ENCODE data around the gene BBS9. TPM values are rescaled to one million over a fixed set of nuclear protein-coding genes. Genes with fewer than 3 reads are reported as not detected.

BBS9 gene
- total and polyA plus RNA-seq, 9 of the 15 experiments (the other 6 are each of a cell fraction or from before 2014, with no cell fraction given) = 0.77 to 3.3 (median 2.4) TPM

DNA sequence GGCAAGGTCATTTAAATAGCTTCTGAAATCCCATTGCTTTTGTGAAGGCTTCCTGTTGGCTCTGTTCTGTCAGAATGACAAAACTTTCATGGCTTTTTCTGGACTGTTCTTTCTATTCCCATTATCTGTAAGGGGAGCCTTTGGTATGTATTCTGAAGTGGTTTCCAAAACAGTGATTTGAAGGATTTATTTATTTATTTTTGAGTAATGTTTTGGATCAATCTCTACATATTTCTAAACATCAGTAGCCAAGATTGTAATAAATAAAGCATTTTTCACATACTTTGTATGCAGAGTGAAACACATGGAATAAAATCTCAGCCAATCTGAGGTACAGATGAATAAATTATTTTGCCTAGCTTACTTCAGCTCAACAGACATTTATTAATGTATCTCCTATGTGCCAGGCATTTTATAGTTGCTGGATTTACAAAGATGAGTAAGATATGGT is 121.1 kb downstream of the BBS9 start:
- no peak overlapping the region for H3K9ac ChIP-seq (ENCODE audit: insufficient read depth in 1 of 2, low read depth in 2 of 2, low read length in 2 of 2)
- no TSS peak for BruUV-seq (replicated peaks)

More for the DNA sequence above, 121.1 kb downstream of the BBS9 start:
- Histone ChIP-seq H3K9me1 (ENCODE audit: control insufficient read depth, insufficient read depth, low read length) (no peaks in the 10 kb centered on the region), H3K4me3 (no peak overlapping the region), H4K20me1 (replicated peaks; ENCODE audit: control insufficient read depth, insufficient read depth, low read length) (no peaks in the 10 kb centered on the region), H2AFZ (ENCODE audit: low read depth, low read length) (no peak overlapping the region), H3K79me2 (ENCODE audit: control insufficient read depth, insufficient read depth, low read length) (no peaks in the 10 kb centered on the region), H3K4me1 (replicated peaks in 1 of 2; ENCODE audit: control insufficient read depth in 2 of 2, insufficient read depth in 2 of 2, low read length in 2 of 2) (no peaks in the 10 kb centered on the region), H3K27ac (ENCODE audit: extremely low read depth, low read depth, low read length) (no peak overlapping the region), H3K9me3 (replicated peaks; ENCODE audit: control insufficient read depth, insufficient read depth, low read depth, low read length) (no peaks in the 10 kb centered on the region), H3K36me3 (ENCODE audit: control insufficient read depth, insufficient read depth, low read length) (no peaks in the 10 kb centered on the region), H3K4me2 (ENCODE audit: insufficient read depth, low read length) (no peak overlapping the region), H3K27me3 (ENCODE audit: control insufficient read depth in 2 of 2, insufficient read depth in 2 of 2, low read length in 2 of 2) (no peaks in the 10 kb centered on the region)
- CTCF ChIA-PET (ENCODE audit: low intra/inter-chr PET ratio) = no interaction called here
- POLR2A ChIA-PET = interaction anchor here (0.6 kb wide), 2 partner anchors 690 to 747 kb away, joined by 3 read pairs; no protein-coding TSS in a partner anchor
- FAIRE-seq (no peak), DNase-seq (ENCODE audit: extremely low read depth in 1 of 4, low spot score in 3 of 4) (no peak), ATAC-seq (no peak)
- TF ChIP-seq ZNF239 (CRISPR knock-in tag; IDR thresholded peaks at IDR 0.05) (no peak), SREBF1 (IDR thresholded peaks at IDR 0.05; ENCODE audit: borderline replicate concordance, low read depth, low read length) (no peak), HDAC1 (IDR thresholded peaks at IDR 0.05) (no peak), ZNF121 (CRISPR knock-in tag; conservative IDR thresholded peaks at IDR 0.05) (no peak), NR2C2 (CRISPR knock-in tag; IDR thresholded peaks at IDR 0.05) (no peak), NR2C2 (tag; IDR thresholded peaks at IDR 0.05) (no peak), HMGN3 (IDR thresholded peaks at IDR 0.05; ENCODE audit: borderline replicate concordance, extremely low read depth, insufficient read length, low read depth, low read length) (no peak)
- TF ChIP-seq, protein P1, sequence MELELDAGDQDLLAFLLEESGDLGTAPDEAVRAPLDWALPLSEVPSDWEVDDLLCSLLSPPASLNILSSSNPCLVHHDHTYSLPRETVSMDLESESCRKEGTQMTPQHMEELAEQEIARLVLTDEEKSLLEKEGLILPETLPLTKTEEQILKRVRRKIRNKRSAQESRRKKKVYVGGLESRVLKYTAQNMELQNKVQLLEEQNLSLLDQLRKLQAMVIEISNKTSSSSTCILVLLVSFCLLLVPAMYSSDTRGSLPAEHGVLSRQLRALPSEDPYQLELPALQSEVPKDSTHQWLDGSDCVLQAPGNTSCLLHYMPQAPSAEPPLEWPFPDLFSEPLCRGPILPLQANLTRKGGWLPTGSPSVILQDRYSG (tag; conservative IDR thresholded peaks at IDR 0.05; ENCODE audit: low read depth) = no peak
- TF ChIP-seq, protein P2, sequence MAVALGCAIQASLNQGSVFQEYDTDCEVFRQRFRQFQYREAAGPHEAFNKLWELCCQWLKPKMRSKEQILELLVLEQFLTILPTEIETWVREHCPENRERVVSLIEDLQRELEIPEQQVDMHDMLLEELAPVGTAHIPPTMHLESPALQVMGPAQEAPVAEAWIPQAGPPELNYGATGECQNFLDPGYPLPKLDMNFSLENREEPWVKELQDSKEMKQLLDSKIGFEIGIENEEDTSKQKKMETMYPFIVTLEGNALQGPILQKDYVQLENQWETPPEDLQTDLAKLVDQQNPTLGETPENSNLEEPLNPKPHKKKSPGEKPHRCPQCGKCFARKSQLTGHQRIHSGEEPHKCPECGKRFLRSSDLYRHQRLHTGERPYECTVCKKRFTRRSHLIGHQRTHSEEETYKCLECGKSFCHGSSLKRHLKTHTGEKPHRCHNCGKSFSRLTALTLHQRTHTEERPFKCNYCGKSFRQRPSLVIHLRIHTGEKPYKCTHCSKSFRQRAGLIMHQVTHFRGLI (CRISPR knock-in tag; IDR thresholded peaks at IDR 0.05) = no peak
- TF ChIP-seq, protein P3, sequence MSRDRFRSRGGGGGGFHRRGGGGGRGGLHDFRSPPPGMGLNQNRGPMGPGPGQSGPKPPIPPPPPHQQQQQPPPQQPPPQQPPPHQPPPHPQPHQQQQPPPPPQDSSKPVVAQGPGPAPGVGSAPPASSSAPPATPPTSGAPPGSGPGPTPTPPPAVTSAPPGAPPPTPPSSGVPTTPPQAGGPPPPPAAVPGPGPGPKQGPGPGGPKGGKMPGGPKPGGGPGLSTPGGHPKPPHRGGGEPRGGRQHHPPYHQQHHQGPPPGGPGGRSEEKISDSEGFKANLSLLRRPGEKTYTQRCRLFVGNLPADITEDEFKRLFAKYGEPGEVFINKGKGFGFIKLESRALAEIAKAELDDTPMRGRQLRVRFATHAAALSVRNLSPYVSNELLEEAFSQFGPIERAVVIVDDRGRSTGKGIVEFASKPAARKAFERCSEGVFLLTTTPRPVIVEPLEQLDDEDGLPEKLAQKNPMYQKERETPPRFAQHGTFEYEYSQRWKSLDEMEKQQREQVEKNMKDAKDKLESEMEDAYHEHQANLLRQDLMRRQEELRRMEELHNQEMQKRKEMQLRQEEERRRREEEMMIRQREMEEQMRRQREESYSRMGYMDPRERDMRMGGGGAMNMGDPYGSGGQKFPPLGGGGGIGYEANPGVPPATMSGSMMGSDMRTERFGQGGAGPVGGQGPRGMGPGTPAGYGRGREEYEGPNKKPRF (IDR thresholded peaks at IDR 0.05; ENCODE audit: low read depth, low read length) = no peak
- TF ChIP-seq, protein P4, sequence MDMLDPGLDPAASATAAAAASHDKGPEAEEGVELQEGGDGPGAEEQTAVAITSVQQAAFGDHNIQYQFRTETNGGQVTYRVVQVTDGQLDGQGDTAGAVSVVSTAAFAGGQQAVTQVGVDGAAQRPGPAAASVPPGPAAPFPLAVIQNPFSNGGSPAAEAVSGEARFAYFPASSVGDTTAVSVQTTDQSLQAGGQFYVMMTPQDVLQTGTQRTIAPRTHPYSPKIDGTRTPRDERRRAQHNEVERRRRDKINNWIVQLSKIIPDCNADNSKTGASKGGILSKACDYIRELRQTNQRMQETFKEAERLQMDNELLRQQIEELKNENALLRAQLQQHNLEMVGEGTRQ (CRISPR knock-in tag; IDR thresholded peaks at IDR 0.05) = no peak
- TF ChIP-seq, protein P5, sequence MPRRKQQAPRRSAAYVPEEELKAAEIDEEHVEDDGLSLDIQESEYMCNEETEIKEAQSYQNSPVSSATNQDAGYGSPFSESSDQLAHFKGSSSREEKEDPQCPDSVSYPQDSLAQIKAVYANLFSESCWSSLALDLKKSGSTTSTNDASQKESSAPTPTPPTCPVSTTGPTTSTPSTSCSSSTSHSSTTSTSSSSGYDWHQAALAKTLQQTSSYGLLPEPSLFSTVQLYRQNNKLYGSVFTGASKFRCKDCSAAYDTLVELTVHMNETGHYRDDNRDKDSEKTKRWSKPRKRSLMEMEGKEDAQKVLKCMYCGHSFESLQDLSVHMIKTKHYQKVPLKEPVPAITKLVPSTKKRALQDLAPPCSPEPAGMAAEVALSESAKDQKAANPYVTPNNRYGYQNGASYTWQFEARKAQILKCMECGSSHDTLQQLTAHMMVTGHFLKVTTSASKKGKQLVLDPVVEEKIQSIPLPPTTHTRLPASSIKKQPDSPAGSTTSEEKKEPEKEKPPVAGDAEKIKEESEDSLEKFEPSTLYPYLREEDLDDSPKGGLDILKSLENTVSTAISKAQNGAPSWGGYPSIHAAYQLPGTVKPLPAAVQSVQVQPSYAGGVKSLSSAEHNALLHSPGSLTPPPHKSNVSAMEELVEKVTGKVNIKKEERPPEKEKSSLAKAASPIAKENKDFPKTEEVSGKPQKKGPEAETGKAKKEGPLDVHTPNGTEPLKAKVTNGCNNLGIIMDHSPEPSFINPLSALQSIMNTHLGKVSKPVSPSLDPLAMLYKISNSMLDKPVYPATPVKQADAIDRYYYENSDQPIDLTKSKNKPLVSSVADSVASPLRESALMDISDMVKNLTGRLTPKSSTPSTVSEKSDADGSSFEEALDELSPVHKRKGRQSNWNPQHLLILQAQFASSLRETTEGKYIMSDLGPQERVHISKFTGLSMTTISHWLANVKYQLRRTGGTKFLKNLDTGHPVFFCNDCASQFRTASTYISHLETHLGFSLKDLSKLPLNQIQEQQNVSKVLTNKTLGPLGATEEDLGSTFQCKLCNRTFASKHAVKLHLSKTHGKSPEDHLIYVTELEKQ (CRISPR knock-in tag; IDR thresholded peaks at IDR 0.05) = no peak
- intact Hi-C loops (cut with micrococcal nuclease) (no loop called here), in situ Hi-C loops (cut with MboI) (no loop called here)

Data from K562 (cell line).